ENCODE measurements around the gene RAD51B. TPM values are rescaled to one million over a fixed set of nuclear protein-coding genes. Genes with fewer than 3 reads are reported as not detected.

The RAD51B gene
- total RNA-seq, 2 donors from 2014 or later, result 22.8 to 33.8 TPM

- no peaks in the 10 kb centered on the region for H3K36me3 ChIP-seq (ENCODE audit: control insufficient read depth, insufficient read depth, low read length)
- 92 to 94% methylated on average over 6 to 7 of the region's 7 CpGs for WGBS, 2 experiments (ENCODE audit: insufficient coverage in 1 of 2, insufficient read length in 1 of 2)
- no peaks in the 10 kb centered on the region for H3K27me3 Mint-ChIP-seq (ENCODE audit: insufficient read depth)
- no peak overlapping the region for H3K27ac ChIP-seq (ENCODE audit: low read depth, low read length)
- no peak overlapping the region for H3K27ac Mint-ChIP-seq
- H3K4me3 ChIP-seq (ENCODE audit: low read length), result no peak overlapping the region
- no peak overlapping the region for H3K4me3 Mint-ChIP-seq
- H3K9ac ChIP-seq (ENCODE audit: extremely low read depth, low read length, poor library complexity, severe bottlenecking), result no peak overlapping the region
- no peaks in the 10 kb centered on the region for H3K9me3 Mint-ChIP-seq
- no peaks in the 10 kb centered on the region for H3K9me3 ChIP-seq (ENCODE audit: control insufficient read depth, low read length)
- H3K4me1 Mint-ChIP-seq, result peaks cover 9% of the 10 kb centered on the region
- H3K4me1 ChIP-seq (ENCODE audit: control insufficient read depth, insufficient read depth, low read length), result peaks cover 6% of the 10 kb centered on the region
- TF ChIP-seq, protein P1, sequence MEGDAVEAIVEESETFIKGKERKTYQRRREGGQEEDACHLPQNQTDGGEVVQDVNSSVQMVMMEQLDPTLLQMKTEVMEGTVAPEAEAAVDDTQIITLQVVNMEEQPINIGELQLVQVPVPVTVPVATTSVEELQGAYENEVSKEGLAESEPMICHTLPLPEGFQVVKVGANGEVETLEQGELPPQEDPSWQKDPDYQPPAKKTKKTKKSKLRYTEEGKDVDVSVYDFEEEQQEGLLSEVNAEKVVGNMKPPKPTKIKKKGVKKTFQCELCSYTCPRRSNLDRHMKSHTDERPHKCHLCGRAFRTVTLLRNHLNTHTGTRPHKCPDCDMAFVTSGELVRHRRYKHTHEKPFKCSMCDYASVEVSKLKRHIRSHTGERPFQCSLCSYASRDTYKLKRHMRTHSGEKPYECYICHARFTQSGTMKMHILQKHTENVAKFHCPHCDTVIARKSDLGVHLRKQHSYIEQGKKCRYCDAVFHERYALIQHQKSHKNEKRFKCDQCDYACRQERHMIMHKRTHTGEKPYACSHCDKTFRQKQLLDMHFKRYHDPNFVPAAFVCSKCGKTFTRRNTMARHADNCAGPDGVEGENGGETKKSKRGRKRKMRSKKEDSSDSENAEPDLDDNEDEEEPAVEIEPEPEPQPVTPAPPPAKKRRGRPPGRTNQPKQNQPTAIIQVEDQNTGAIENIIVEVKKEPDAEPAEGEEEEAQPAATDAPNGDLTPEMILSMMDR (conservative IDR thresholded peaks at IDR 0.05), result no peak
- no peaks in the 10 kb centered on the region for H3K36me3 Mint-ChIP-seq (ENCODE audit: low read depth)
- DNase-seq, result no peak
- H3K27me3 ChIP-seq (ENCODE audit: control insufficient read depth, insufficient read depth, low read length, poor library complexity, severe bottlenecking), result no peaks in the 10 kb centered on the region
Measured at GRCh38 chr14:68402525-68403101, 583.0 kb downstream of the RAD51B start.

DNA sequence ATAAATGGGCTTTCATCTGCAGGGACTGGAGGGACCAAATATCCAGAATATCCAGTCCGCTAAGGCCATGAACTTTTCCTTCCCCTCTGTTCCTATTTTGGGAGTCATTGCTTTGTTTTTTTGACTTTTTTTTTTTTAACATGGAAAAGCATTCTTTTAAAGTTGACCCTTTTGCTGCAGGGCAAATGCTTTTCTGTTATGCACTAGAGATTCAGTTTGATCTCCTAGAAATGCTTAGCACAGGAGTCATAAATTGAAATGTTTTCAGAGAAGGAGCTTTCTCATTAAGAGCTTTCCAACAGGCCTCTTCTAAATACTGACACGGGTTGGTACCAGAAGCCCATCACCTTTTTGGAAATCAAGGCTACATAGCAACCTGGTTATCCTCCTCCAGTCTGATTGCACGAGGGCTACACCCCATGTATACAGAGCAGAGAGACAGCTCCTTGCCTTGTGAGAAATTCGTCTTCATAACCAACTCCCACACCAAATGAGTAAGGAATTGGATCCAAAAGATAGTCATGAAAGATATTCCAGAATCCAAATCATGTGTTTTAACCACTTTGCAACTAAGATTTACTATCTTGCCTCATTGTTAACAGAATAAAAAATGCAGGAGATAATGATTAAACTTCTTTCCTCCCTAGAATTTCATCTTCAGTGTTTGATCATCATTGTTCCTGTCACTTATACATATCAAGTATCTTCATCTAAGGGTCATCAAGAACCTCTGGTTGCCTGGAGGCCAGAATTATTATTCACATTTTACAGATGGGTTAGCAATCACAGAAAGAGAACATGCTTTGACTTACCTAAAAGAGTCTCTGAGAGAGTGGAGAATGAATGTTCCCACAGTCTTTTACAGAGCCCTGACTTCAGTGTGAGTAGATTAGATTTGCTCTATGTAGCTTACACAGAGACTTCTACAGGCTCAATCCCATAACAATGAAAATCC lies 583.9 kb downstream of the RAD51B start:
- H3K27ac ChIP-seq (ENCODE audit: low read depth, low read length), result no peak overlapping the region
- Mint-ChIP-seq H3K9me3 (no peaks in the 10 kb centered on the region), H3K36me3 (ENCODE audit: low read depth) (no peaks in the 10 kb centered on the region), H3K27me3 (ENCODE audit: insufficient read depth) (no peaks in the 10 kb centered on the region), H3K4me3 (no peak overlapping the region), H3K27ac (no peak overlapping the region), H3K4me1 (peaks cover 7% of the 10 kb centered on the region)
- H3K9ac ChIP-seq (ENCODE audit: extremely low read depth, low read length, poor library complexity, severe bottlenecking), result no peak overlapping the region
- no peak for DNase-seq
- TF ChIP-seq, protein P1 (conservative IDR thresholded peaks at IDR 0.05), result no peak
- no peak overlapping the region for H3K4me3 ChIP-seq (ENCODE audit: low read length)
- no peaks in the 10 kb centered on the region for H3K36me3 ChIP-seq (ENCODE audit: control insufficient read depth, insufficient read depth, low read length)
- 90 to 100% methylated on average over 3 to 4 of the region's 4 CpGs for WGBS, 2 experiments (ENCODE audit: insufficient coverage in 1 of 2, insufficient read length in 1 of 2)
- H3K4me1 ChIP-seq (ENCODE audit: control insufficient read depth, insufficient read depth, low read length), result no peaks in the 10 kb centered on the region
- no peaks in the 10 kb centered on the region for H3K9me3 ChIP-seq (ENCODE audit: control insufficient read depth, low read length)
- no peaks in the 10 kb centered on the region for H3K27me3 ChIP-seq (ENCODE audit: control insufficient read depth, insufficient read depth, low read length, poor library complexity, severe bottlenecking)

GRCh38 chr14:68404146-68404527 lies 584.6 kb downstream of the RAD51B start:
- Histone ChIP-seq H3K4me3 (ENCODE audit: low read length) (no peak overlapping the region), H3K27ac (ENCODE audit: low read depth, low read length) (no peak overlapping the region), H3K36me3 (ENCODE audit: control insufficient read depth, insufficient read depth, low read length) (no peaks in the 10 kb centered on the region), H3K4me1 (ENCODE audit: control insufficient read depth, insufficient read depth, low read length) (no peaks in the 10 kb centered on the region), H3K27me3 (ENCODE audit: control insufficient read depth, insufficient read depth, low read length, poor library complexity, severe bottlenecking) (no peaks in the 10 kb centered on the region), H3K9me3 (ENCODE audit: control insufficient read depth, low read length) (no peaks in the 10 kb centered on the region), H3K9ac (ENCODE audit: extremely low read depth, low read length, poor library complexity, severe bottlenecking) (no peak overlapping the region)
- Mint-ChIP-seq H3K27me3 (ENCODE audit: insufficient read depth) (no peaks in the 10 kb centered on the region), H3K36me3 (ENCODE audit: low read depth) (no peaks in the 10 kb centered on the region), H3K4me3 (no peak overlapping the region), H3K27ac (no peak overlapping the region), H3K4me1 (peaks cover 7% of the 10 kb centered on the region), H3K9me3 (no peaks in the 10 kb centered on the region)
- DNase-seq, result no peak
- TF ChIP-seq, protein P1 (conservative IDR thresholded peaks at IDR 0.05), result no peak
- 91% methylated on average over 1 of the region's 1 CpG; no CpG with 5 or more reads in 1 of the 2 experiments for WGBS, 2 experiments (ENCODE audit: insufficient coverage in 1 of 2, insufficient read length in 1 of 2)

Data from endodermal cell (in vitro differentiated cells).